AG08396 (cell line): ENCODE results near the gene PLXDC2.
"Not testable (repeated sequence)": the region's sequence is repeated elsewhere in the genome, so short reads cannot be mapped to it uniquely, and the experiment has no call there.

Experiments
- DNase-seq: peaks from one replicate; pipeline ENCODE4 v3.0.0; 2012; ENCODE audit warnings: low spot score, mixed read lengths

The PLXDC2 gene

GRCh38 chr10:20045100-20045499 is 228.9 kb downstream of the PLXDC2 start:
- DNase-seq = not testable (repeated sequence)

DNA sequence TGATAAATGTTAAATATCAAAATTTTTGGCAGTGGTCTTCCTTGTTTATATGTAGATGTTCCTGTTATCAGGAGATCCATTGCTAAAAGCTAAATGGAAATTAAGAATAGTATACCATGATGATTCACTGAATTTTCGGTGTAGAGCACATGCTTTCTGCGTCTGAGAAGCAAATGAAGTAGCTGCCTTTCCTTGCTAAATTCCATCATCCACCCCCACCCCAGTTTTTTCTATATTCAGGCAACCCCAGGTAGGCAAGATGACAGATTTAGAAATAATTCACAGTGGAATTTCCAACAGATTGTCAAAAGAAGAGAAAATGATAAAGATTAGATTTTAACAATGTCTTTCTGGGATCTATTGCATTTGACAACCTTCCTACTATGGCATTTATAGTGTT is 231.9 kb downstream of the PLXDC2 start:
- no peak for DNase-seq

GRCh38 chr10:20058135-20058534 is 241.9 kb downstream of the PLXDC2 start:
- no peak for DNase-seq

DNA sequence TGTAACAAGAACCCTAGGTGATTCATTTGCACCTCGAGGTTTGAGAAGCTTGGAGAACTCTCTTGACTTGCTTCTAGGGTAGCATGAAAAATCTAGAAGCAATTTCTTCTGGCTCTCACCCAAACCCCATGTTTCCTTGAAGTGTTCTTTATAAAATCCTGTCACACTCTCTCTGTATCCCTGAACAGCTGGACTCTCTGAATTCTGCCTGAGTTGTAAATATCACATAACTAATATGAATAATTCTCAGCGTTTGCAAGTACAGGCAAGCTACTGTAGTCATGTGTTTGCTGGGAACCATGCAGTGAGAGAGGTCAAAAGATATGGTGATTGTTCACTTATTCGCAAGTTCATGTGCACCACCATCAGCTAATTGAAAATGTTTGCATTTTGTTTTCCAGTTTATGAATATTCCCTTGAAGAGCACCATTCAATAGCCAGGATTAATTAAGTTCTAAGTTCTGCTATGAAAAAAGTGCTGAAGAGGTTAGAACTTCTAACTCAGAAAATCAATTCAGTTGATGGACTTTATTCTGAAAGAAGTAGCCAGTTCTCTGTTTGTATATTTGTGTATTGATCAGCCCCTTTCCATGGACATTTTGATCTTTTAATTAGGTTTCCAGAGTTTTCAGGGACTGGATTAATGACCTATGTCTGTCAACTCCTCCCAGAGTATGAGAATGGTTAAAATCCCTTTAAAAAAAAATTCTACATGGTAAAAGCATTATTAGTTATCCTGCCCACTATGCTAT is 243.0 kb downstream of the PLXDC2 start:
- DNase-seq = no peak

DNA sequence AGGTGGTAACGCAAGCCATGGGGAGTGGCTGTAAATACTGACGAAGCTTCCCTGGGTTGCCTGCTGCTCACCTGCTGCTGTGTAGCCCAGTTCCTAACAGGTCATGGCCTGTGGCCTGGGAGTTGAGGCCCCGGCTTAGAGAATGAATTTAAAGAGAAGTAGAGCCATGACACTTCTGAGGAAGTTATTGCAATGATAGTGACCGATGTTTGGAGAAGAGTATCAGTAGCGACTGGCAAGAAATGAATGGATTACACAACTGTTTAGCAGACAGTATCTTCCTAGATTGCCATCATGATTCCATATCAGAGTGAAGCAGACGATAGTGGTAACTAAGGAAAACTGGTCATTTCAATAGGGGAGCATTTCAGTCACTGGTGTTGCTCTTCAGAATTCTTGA is 249.6 kb downstream of the PLXDC2 start:
- DNase-seq = no peak

DNA sequence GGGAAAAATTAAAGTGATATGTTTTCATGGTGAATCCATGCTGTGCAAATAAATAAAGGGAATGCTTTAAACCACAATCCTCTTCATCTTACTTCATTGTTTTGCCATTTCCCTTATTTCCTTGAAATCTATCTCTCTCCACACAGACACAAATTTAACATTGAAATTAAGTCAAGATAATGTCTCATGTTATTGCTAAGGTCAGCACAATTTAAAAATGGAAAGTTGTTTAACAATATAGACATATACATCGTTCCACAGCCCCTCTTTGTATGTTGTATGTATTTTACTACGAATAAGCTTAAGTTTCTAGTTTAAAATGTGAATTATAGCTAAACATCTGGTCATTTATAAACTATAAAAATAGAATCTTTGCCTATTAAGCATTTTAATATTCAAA is 256.9 kb downstream of the PLXDC2 start:
- no peak for DNase-seq

DNA sequence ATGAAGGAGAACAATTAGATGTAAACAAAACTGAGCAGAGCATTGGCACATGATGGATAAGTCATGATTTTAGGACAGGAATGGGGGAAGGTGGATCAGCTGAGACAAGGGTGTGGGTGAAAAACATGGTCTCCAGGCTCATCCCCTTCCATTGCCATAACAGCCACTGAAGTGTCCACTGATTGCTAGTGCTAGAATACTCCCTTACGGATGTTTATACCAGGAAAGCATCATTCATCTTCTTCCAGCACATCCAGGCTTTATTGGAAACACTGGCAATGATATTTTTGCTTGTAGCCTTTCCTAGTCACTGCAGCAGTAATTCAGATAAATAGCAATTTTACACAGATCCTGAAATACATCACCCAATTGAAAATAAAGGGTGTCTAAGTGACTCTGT is 259.5 kb downstream of the PLXDC2 start:
- DNase-seq = no peak

DNA sequence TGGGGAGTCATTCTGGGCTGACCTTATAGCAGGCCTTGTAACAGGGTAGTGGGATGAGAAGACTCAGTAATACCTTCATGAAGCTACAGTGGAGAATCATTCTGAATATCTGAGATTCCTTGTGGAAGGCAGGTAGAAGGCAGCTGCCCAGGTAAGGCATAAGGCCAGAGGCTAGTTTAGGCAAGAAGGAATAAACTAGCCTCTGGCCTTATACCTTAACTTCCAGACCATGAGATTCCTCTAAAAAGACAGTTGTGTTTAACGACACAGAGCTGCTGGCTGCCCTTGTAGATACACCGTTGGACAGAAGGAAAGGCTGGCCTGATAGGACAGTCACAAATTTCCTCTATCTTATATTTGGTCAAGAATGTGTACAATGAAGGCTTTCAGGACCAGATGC is 268.2 kb downstream of the PLXDC2 start:
- no peak for DNase-seq

DNA sequence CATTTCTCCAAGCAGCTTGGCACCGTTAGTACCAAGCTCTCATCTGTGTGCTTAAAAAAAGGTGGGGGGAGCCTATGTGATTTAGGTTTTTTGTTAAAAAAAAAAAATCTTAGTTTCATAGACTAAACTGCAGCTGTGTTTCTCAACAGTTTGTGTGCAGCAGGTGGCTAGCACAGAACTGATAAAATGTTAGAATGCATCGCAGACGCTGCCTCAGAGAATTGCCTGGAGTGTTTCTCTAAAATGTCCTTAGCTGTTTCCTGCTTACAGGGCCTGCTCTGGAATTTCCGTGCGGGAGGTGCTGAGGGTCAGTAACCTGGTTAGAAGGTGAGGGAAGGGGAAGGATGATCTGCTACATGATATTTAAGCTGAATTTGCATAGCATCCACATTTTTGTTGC is 268.9 kb downstream of the PLXDC2 start:
- DNase-seq = no peak

DNA sequence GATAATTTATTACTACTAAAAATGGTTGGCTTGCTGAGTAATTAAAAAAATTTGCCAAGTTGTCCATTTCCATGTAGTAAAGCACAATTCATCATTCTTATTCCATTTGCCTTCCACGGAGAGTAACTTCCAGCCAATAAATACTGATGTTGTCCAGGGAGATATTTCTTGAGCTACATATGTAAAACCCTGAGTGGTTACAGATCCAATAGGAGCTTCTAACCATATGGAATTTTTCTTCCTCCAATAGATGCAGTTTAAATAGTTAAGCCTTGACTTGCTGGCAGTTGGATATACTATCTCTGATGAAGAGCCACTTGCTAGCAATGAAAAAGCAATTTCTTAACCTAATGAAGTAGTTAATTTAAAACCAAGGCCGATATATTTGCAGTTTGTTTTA is 271.1 kb downstream of the PLXDC2 start:
- DNase-seq = no peak

GRCh38 chr10:20088061-20088701 is 271.9 kb downstream of the PLXDC2 start:
- DNase-seq = no peak

DNA sequence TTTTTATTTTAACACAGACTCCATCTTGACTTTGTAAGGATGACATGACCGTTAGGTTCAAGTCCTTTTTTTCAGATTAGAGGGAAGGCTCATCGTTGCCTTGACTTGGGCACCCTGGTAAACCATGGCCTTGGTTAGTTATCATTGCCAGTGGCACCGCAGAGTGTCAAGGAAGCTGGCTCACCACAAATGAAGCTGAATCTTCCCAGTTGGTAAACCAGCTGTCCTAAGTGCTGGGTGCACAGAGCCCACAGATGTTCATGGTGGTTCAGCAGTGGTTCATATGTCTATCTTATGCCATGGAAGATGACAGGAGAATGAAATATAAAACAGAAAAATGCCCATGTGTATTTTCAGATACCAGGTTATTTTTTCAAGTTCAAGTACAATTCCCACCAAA is 273.6 kb downstream of the PLXDC2 start:
- DNase-seq = no peak

- no peak for DNase-seq
Measured at GRCh38 chr10:20090831-20091230, 274.6 kb downstream of the PLXDC2 start.

GRCh38 chr10:20091698-20092097 is 275.5 kb downstream of the PLXDC2 start:
- DNase-seq = no peak

GRCh38 chr10:20093600-20093999 is 277.4 kb downstream of the PLXDC2 start:
- no peak for DNase-seq

GRCh38 chr10:20094226-20094976 is 278.2 kb downstream of the PLXDC2 start:
- no peak for DNase-seq

- no peak for DNase-seq
Measured at GRCh38 chr10:20100171-20100570, 283.9 kb downstream of the PLXDC2 start.

GRCh38 chr10:20105236-20105635 is 289.0 kb downstream of the PLXDC2 start:
- no peak for DNase-seq

- DNase-seq = no peak
Measured at GRCh38 chr10:20105931-20106330, 289.7 kb downstream of the PLXDC2 start.

- DNase-seq = no peak
Measured at GRCh38 chr10:20108021-20108420, 291.8 kb downstream of the PLXDC2 start.

DNA sequence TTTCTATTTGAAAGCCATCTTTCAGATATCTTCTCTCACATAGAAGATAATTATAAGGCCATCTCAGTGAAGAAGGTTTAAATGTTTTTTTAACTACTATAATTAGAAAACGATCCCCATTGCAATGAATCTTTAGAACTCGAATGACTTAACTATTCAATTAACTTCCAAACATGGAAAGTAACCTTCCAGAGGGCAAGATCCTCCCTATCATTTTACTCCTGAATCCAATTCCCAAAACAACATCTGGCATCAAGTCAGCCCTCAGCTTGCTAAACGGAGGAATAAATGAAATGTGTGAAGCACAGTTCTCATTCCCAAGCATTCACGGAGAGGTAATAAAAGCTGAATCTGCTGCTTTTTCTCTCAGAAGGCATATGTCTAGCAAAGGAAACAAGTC is 293.4 kb downstream of the PLXDC2 start:
- no peak for DNase-seq

GRCh38 chr10:20110125-20111100 is 294.2 kb downstream of the PLXDC2 start:
- DNase-seq = no peak
